ENCODE data around the gene TCHHL1.
A peak's percentile ranks its signal among the peaks of the same experiment; 100 is the strongest.
"Not testable (repeated sequence)": the region's sequence is repeated elsewhere in the genome, so short reads cannot be mapped to it uniquely, and the experiment has no call there.

TCHHL1 gene

DNA sequence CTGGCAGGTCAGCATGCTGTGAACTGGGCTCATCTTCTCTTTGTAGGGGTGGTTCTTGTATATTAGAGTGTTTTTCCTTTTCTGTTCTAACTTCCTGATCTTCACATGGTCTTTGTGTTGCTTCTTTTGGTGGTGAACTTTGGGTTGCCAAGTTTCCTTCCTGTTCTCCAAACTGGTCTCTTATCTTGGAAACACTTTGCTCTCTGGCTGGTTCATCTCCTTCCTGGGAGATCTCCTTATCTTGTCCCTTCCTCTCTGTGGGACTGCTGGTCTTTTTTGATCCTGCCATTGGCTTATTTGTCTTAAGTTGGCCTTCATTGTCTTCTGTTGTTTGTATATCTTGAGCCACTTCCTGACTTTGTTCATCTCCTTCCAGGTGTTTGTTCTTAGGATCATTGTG lies 2.1 kb downstream of the TCHHL1 start:
- no peak for DNase-seq (ENCODE audit: low read depth)

DNA sequence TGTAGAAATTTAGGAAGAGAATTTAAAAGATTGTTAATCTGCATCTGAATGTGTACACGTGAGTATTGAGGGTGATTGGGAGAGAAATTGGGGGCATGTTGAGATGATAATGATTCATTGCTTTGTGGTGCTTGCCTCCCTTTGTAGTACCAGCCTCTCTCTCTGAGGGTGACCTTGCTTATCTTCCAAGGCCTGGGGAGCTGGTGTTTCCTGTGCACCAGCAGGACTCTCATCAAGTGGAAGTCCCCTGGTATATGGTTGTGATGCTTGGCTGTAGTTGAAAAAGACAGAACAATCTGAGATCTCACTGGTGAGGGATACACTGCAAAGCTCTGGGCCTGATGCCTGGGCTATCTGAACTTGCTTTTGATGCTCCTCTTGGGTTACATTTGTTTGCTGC lies 4.0 kb downstream of the TCHHL1 start:
- DNase-seq (ENCODE audit: low read depth): no peak

- DNase-seq (ENCODE audit: low read depth): not testable (repeated sequence)
Measured at GRCh38 chr1:152081026-152081425, 7.8 kb downstream of the TCHHL1 start.

GRCh38 chr1:152080494-152080893 lies 8.4 kb downstream of the TCHHL1 start:
- DNase-seq (ENCODE audit: low read depth): not testable (repeated sequence)

GRCh38 chr1:152078831-152079441 lies 9.9 kb downstream of the TCHHL1 start:
- no peak for DNase-seq (ENCODE audit: low read depth)

DNA sequence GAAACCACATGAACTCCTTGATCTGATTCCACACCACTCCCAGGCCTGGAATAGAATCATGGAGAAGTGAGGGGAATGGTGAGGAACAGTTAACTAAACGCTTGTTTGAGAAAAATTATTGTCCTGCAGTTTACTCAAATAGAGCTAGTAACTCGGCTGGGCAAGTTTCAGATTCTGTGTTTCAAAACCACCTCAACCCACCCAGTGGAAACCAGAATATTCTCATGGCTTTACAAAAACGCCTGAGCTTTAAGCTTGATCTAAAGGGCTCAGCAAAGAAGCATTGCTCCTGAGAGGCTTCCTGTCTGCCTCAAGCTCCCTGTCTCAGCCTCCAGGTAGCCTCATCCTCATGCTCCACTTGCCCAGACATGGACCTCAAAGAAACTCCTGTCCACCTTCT lies 16.6 kb downstream of the TCHHL1 start:
- DNase-seq (ENCODE audit: low read depth): no peak

DNA sequence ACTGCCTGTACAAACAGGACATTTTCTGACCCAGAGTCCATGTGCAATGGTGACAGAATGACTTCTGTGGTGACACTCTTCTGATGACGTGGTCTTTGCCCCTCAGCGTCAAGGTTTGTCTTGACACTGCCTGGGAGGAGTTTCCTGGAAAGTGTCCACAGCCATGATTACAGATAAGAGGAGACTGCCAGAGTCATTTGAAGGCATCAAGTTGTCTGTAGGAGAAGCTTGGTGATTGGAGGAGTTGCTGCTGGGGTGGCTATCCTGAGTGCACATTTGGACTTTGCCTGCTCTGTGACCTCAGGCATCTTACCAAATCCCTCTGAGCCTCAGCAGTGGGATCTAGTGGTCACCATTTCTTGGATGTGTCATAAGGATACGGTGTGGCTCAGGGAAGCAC lies 17.7 kb downstream of the TCHHL1 start:
- no peak for DNase-seq (ENCODE audit: low read depth)

- DNase-seq (ENCODE audit: low read depth): no peak
Measured at GRCh38 chr1:152067929-152068328, 20.9 kb downstream of the TCHHL1 start.

DNA sequence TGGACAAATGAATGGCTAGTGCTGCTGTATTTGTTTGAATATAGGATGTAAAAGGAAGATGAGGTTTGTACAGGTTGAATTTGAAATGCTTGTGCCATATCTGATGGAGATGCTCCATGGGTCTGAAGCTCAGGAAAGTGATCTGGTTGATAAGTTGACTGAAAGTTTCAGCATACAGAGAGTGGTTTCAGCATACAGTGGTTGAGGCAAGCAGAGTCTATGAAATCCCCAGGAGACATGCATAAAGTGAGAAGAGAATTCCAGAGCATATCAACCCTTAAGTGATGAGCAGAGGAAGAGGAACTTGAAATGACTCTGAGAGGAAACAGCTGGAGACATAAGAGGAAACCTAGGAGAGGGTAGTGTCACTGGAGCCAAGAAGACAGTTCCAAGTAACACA lies 21.7 kb downstream of the TCHHL1 start:
- no peak for DNase-seq (ENCODE audit: low read depth)

DNA sequence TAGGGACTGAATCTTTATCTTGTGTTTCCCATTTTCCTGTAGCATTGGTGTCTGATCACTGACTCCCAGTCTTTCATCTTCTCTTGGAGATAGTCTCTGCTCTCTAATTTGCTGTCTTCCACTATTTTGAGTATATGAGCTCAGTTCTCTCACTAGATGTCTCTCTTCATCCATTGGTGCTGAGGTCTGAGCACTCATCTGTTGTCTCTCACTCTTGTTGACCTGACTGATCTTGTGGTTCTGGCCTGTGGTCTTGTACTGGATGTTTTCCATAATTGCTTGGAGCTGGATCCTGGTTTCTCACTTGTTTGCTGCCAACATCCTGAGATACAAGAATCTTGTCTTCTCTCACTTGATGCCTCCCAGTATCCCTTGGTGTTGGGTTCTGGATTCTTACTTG lies 26.9 kb downstream of the TCHHL1 start:
- no peak for DNase-seq (ENCODE audit: low read depth)

DNA sequence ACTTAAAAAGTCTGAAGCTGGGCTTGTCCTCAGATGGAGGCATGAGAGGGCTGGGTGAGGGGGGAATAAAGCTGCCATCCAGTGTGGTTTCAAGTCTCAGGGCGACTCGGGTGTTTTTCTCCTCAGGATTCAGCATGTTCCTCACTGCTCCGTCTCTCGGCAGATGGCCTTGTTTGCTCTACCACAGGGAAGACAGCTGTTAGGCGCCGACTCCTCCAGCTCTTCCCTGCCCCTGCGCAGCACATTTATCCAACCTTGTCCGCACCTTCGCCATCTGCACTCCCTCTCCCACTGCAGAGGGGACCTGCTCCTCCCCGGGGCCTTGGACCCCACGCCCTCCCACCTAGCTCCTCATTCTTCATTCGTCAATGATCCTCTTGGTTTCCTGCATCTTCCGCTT lies 35.5 kb downstream of the TCHHL1 start:
- DNase-seq (ENCODE audit: low read depth): no peak

GRCh38 chr1:152052606-152053005 lies 36.3 kb downstream of the TCHHL1 start:
- peak; percentile 62 for DNase-seq (ENCODE audit: low read depth)

GRCh38 chr1:152050886-152051675 lies 37.8 kb downstream of the TCHHL1 start:
- no peak for DNase-seq (ENCODE audit: low read depth)

DNA sequence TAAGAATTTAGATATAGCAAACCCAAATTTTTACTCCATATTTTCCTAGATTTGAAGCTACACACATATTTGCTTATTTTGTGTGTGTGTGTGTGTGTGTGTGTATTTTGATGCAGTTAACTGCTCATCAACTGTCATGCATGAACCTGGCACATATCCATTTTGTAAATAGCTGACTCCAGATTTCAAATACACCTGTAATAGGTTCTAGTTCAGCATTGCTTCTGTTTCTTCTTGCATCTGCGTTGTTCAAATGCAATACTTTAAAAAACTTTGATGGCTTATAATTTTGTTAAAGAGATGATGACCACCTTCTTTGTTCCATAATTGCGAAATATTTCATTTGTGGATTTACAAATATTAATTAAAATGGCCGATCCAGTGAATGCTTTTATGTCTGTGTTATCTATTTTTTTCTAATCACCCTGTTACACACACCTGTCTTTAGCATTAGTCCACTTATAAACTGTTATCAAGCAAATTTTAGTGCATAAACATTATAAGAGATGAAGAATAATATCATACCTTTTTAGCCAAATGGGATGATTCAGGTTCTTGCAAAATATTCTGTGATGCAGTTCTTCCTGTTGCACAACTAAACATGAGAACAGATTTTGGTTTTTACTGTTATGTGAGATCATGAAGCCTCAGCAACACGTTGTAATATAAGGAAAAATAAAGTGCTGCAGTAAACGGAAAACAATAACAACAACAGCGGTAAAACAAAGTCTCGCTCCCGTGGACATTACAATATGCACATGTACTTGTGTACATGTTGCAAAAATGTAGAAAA lies 39.4 kb downstream of the TCHHL1 start:
- peak; percentile 88 for DNase-seq (ENCODE audit: low read depth)

- DNase-seq (ENCODE audit: low read depth): no peak
Measured at GRCh38 chr1:152048416-152049009, 40.4 kb downstream of the TCHHL1 start.

DNA sequence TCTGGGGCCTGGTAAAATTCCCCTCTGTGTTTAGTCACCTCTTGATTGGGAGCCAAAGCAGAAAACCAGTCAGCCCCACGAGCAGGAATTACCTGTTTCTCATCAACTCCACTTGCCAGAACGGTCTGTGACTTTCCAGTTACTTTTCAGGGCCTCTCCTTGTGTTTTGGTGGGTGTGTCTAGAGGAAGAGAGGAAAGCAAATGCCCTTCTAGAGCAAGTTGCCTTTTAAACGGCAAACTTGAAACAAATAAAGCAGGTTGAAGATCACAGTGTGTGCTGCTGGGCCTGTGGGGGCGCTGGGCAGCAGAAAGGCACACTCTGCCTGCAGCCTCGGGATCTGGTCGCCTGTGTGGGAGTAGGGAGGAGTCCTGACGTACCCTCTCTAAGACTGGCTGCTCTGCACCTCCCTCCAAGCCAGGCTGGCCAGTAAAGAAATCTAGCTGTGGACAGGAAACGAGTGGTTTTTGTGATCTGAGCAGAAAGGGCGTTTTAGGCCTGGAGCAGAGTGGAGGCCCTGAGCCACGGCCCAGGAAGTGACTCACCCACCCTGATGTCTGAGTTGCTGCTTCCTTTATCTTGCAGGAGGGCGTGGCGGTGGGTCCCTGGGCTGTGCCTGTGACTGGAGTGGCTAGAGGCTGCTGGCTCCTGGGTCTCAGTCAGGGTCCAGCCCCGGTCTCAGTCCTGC lies 41.0 kb downstream of the TCHHL1 start:
- DNase-seq (ENCODE audit: low read depth): peak; percentile 99

- DNase-seq (ENCODE audit: low read depth): no peak
Measured at GRCh38 chr1:152047413-152047729, 41.5 kb downstream of the TCHHL1 start.

DNA sequence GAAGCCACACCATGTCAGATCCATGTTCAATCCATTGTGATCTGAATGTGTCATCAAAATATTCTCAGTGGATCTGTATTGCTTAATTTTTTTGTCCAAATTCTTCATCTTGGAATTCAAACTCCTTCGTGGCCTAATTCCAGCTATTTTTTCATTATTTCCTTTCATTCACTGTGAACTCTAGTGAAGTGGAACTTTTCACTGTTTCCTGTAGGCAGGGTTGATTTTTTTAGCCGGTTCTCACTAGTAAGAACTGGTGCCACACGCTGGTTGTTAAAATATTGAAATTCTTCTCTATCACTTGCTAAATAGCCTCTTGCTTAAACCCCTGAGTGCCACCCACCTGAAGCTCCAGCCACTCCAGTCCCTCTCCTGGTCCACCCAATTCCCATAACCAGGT lies 44.5 kb downstream of the TCHHL1 start:
- DNase-seq (ENCODE audit: low read depth): no peak

DNA sequence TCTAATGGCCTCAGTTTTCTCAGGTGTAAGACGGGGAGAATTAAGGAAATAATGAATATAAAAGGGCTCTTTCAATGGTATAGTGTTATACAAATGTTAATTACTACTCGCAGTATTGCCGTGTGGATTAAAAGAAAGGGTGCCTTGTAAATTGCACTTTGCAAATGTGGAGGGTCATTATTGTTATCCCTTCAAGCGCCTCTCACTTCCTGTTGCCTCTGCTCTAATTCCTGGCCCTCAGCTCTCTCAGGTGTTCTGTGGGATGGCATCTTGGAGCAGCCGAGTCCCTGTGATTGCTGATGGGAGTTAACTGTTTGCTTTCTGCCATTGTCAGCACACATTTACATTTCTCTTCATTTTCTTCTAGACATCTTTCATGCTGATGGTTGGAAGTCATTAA lies 45.0 kb downstream of the TCHHL1 start:
- no peak for DNase-seq (ENCODE audit: low read depth)

GRCh38 chr1:152042030-152042429 lies 46.8 kb downstream of the TCHHL1 start:
- no peak for DNase-seq (ENCODE audit: low read depth)

DNA sequence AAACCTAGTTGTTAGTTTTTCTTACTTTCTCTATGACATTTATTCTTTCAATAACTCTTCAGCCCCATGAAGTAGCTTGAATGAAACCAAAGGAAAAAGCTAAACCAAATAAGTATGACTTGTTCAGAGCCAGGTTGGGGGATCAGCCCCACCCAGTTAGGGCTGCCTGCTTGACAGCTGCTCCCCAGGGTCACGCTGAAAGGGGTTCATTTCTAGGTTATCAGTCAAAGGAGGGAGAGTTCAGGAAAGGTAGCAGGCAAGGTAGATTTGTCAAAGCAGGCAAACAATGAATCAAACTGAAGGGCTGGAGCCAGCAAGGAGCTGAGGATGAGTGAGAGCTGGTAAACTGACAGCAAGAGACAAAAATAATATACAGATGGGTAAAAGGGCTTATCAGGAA lies 49.0 kb downstream of the TCHHL1 start:
- no peak for DNase-seq (ENCODE audit: low read depth)

DNA sequence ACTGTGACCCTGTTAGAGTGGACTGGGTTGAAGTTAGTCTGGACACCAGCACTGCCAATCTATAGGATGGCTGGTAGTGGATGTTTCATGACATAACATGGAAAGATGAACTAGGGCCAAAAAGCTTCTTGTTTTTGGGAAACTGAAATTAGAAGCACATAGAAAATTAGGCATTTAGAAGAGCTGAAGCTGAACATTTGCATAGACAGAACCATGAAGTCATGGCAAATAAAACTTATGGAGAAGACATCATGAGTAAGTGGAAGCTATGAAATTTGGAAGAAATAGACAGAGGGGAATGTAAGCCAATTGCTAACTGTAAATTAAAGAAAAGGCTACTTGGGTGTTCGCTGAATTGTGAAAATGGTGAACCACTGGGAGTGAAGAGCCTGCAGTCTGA lies 49.4 kb downstream of the TCHHL1 start:
- DNase-seq (ENCODE audit: low read depth): no peak
